SJCRH30 (cell line): ENCODE data around the gene DSG3. TPM values are rescaled to one million over a fixed set of nuclear protein-coding genes. Genes with fewer than 3 reads are reported as not detected.

Experiments used
- DNase-seq, 2 experiments: peaks; one replicate each; pipeline ENCODE4 v3.0.0-alpha.2; 2015 to 2020
- H3K27ac ChIP-seq: fragments of 250-450 bp; sonication (Bioruptor Pico); 2 replicates; pipeline ENCODE4 v1.5.1; 2020; ENCODE audit warnings: mild to moderate bottlenecking, moderate library complexity
- H3K27me3 ChIP-seq: fragments of 250-450 bp; sonication (Bioruptor Pico); 2 replicates; pipeline ENCODE4 v1.5.1; 2020; ENCODE audit warnings: mild to moderate bottlenecking, moderate library complexity
- H3K36me3 ChIP-seq: fragments of 250-450 bp; sonication (Bioruptor Pico); 2 replicates; pipeline ENCODE4 v1.5.1; 2020; ENCODE audit warnings: mild to moderate bottlenecking, moderate library complexity
- H3K4me1 ChIP-seq: fragments of 250-450 bp; sonication (Bioruptor Pico); 2 replicates; pipeline ENCODE4 v1.5.1; 2020; ENCODE audit warnings: mild to moderate bottlenecking, moderate library complexity
- H3K4me3 ChIP-seq: fragments of 250-450 bp; sonication (Bioruptor Pico); 2 replicates; pipeline ENCODE4 v1.5.1; 2020; ENCODE audit warnings: mild to moderate bottlenecking, moderate library complexity
- H3K9me3 ChIP-seq: fragments of 250-450 bp; sonication (Bioruptor Pico); replicated peaks from 2 replicates; pipeline ENCODE4 v1.5.1; 2020; ENCODE audit warnings: mild to moderate bottlenecking, moderate library complexity
- total RNA-seq: library from RNA; depleted of rRNA; stranded (reverse); fragments of >200 nt; shearing (Covaris generic); gene quantifications from 2 replicates; pipeline ENCODE4 v1.2.3, GENCODE V29; 2014

DSG3 gene
- total RNA-seq, 1 experiment from 2014 or later = not detected

GRCh38 chr18:31446854-31447253 is 687 bp upstream of the DSG3 start:
- Histone ChIP-seq H3K4me3 (no peak overlapping the region), H3K9me3 (no peaks in the 10 kb centered on the region), H3K36me3 (no peaks in the 10 kb centered on the region), H3K27ac (no peak overlapping the region), H3K4me1 (no peaks in the 10 kb centered on the region), H3K27me3 (no peaks in the 10 kb centered on the region)
- DNase-seq = no peak

GRCh38 chr18:31450409-31450808 is 2.9 kb downstream of the DSG3 start:
- no peak for DNase-seq
- no peaks in the 10 kb centered on the region for H3K27me3 ChIP-seq
- no peaks in the 10 kb centered on the region for H3K9me3 ChIP-seq
- no peaks in the 10 kb centered on the region for H3K36me3 ChIP-seq
- H3K4me3 ChIP-seq = no peak overlapping the region
- H3K27ac ChIP-seq = no peak overlapping the region
- no peaks in the 10 kb centered on the region for H3K4me1 ChIP-seq

- no peaks in the 10 kb centered on the region for H3K36me3 ChIP-seq
- no peaks in the 10 kb centered on the region for H3K27me3 ChIP-seq
- H3K9me3 ChIP-seq = no peaks in the 10 kb centered on the region
- no peak overlapping the region for H3K4me3 ChIP-seq
- DNase-seq = no peak
- H3K27ac ChIP-seq = no peak overlapping the region
- H3K4me1 ChIP-seq = no peaks in the 10 kb centered on the region
Measured at GRCh38 chr18:31451625-31452024, 4.1 kb downstream of the DSG3 start.

GRCh38 chr18:31454066-31454708 is 6.6 kb downstream of the DSG3 start:
- Histone ChIP-seq H3K36me3 (no peaks in the 10 kb centered on the region), H3K27me3 (no peaks in the 10 kb centered on the region), H3K4me1 (no peaks in the 10 kb centered on the region), H3K4me3 (no peak overlapping the region), H3K9me3 (no peaks in the 10 kb centered on the region), H3K27ac (no peak overlapping the region)
- no peak for DNase-seq

GRCh38 chr18:31469629-31470028 is 22.1 kb downstream of the DSG3 start:
- H3K27me3 ChIP-seq = no peaks in the 10 kb centered on the region
- no peaks in the 10 kb centered on the region for H3K4me1 ChIP-seq
- H3K4me3 ChIP-seq = no peak overlapping the region
- H3K36me3 ChIP-seq = no peaks in the 10 kb centered on the region
- no peaks in the 10 kb centered on the region for H3K9me3 ChIP-seq
- H3K27ac ChIP-seq = no peak overlapping the region
- DNase-seq = no peak

GRCh38 chr18:31478688-31479087 is 31.1 kb downstream of the DSG3 start:
- Histone ChIP-seq H3K27me3 (no peaks in the 10 kb centered on the region), H3K4me3 (no peak overlapping the region)

GRCh38 chr18:31482051-31482450 is 34.5 kb downstream of the DSG3 start:
- Histone ChIP-seq H3K4me3 (no peak overlapping the region), H3K27me3 (no peaks in the 10 kb centered on the region), H3K9me3 (no peaks in the 10 kb centered on the region), H3K27ac (no peak overlapping the region), H3K4me1 (no peaks in the 10 kb centered on the region), H3K36me3 (no peaks in the 10 kb centered on the region)
- DNase-seq = no peak

More at GRCh38 chr18:31478688-31479087, 31.1 kb downstream of the DSG3 start:
- no peak for DNase-seq
- Histone ChIP-seq H3K4me1 (no peaks in the 10 kb centered on the region), H3K27ac (no peak overlapping the region), H3K36me3 (no peaks in the 10 kb centered on the region), H3K9me3 (no peaks in the 10 kb centered on the region)

- no peaks in the 10 kb centered on the region for H3K36me3 ChIP-seq
- no peaks in the 10 kb centered on the region for H3K27me3 ChIP-seq
- H3K4me3 ChIP-seq = no peak overlapping the region
Measured at GRCh38 chr18:31483396-31483795, 35.9 kb downstream of the DSG3 start.

GRCh38 chr18:31484461-31484860 is 36.9 kb downstream of the DSG3 start:
- H3K4me1 ChIP-seq = no peaks in the 10 kb centered on the region
- no peaks in the 10 kb centered on the region for H3K9me3 ChIP-seq
- DNase-seq = no peak
- H3K4me3 ChIP-seq = no peak overlapping the region
- H3K27ac ChIP-seq = no peak overlapping the region
- H3K27me3 ChIP-seq = no peaks in the 10 kb centered on the region
- H3K36me3 ChIP-seq = no peaks in the 10 kb centered on the region

More at GRCh38 chr18:31483396-31483795, 35.9 kb downstream of the DSG3 start:
- DNase-seq = no peak
- H3K27ac ChIP-seq = no peak overlapping the region
- H3K4me1 ChIP-seq = no peaks in the 10 kb centered on the region
- H3K9me3 ChIP-seq = no peaks in the 10 kb centered on the region

- H3K4me1 ChIP-seq = no peaks in the 10 kb centered on the region
- DNase-seq = no peak
Measured at GRCh38 chr18:31486165-31486564, 38.6 kb downstream of the DSG3 start.

GRCh38 chr18:31487246-31488015 is 39.9 kb downstream of the DSG3 start:
- Histone ChIP-seq H3K27me3 (no peaks in the 10 kb centered on the region), H3K9me3 (no peaks in the 10 kb centered on the region), H3K4me3 (no peak overlapping the region), H3K27ac (no peak overlapping the region), H3K4me1 (no peaks in the 10 kb centered on the region), H3K36me3 (no peaks in the 10 kb centered on the region)
- no peak for DNase-seq

More at GRCh38 chr18:31486165-31486564, 38.6 kb downstream of the DSG3 start:
- Histone ChIP-seq H3K27me3 (no peaks in the 10 kb centered on the region), H3K4me3 (no peak overlapping the region), H3K9me3 (no peaks in the 10 kb centered on the region), H3K27ac (no peak overlapping the region), H3K36me3 (no peaks in the 10 kb centered on the region)

- no peaks in the 10 kb centered on the region for H3K27me3 ChIP-seq
- H3K27ac ChIP-seq = no peak overlapping the region
- no peak for DNase-seq
- no peaks in the 10 kb centered on the region for H3K4me1 ChIP-seq
- no peaks in the 10 kb centered on the region for H3K9me3 ChIP-seq
- no peak overlapping the region for H3K4me3 ChIP-seq
- H3K36me3 ChIP-seq = no peaks in the 10 kb centered on the region
Measured at GRCh38 chr18:31489311-31489710, 41.8 kb downstream of the DSG3 start.

GRCh38 chr18:31490387-31490786 is 42.8 kb downstream of the DSG3 start:
- H3K4me1 ChIP-seq = no peaks in the 10 kb centered on the region
- no peaks in the 10 kb centered on the region for H3K9me3 ChIP-seq
- H3K27ac ChIP-seq = no peak overlapping the region
- H3K27me3 ChIP-seq = no peaks in the 10 kb centered on the region
- no peak overlapping the region for H3K4me3 ChIP-seq
- DNase-seq = no peak
- no peaks in the 10 kb centered on the region for H3K36me3 ChIP-seq

GRCh38 chr18:31490833-31491232 is 43.3 kb downstream of the DSG3 start:
- Histone ChIP-seq H3K27ac (no peak overlapping the region), H3K36me3 (no peaks in the 10 kb centered on the region), H3K4me1 (no peaks in the 10 kb centered on the region), H3K27me3 (no peaks in the 10 kb centered on the region), H3K9me3 (no peaks in the 10 kb centered on the region), H3K4me3 (no peak overlapping the region)
- no peak for DNase-seq

- Histone ChIP-seq H3K4me3 (no peak overlapping the region), H3K9me3 (no peaks in the 10 kb centered on the region), H3K4me1 (no peaks in the 10 kb centered on the region), H3K27me3 (no peaks in the 10 kb centered on the region), H3K36me3 (no peaks in the 10 kb centered on the region), H3K27ac (no peak overlapping the region)
- DNase-seq = no peak
Measured at GRCh38 chr18:31491586-31491985, 44.0 kb downstream of the DSG3 start.

- H3K9me3 ChIP-seq = no peaks in the 10 kb centered on the region
- H3K27ac ChIP-seq = no peak overlapping the region
- no peaks in the 10 kb centered on the region for H3K4me1 ChIP-seq
- no peak for DNase-seq
- no peaks in the 10 kb centered on the region for H3K27me3 ChIP-seq
- no peak overlapping the region for H3K4me3 ChIP-seq
- no peaks in the 10 kb centered on the region for H3K36me3 ChIP-seq
Measured at GRCh38 chr18:31492671-31493070, 45.1 kb downstream of the DSG3 start.
